H9 (cell line): ENCODE data around the gene JARID2. TPM values are rescaled to one million over a fixed set of nuclear protein-coding genes. Genes with fewer than 3 reads are reported as not detected.

Experiments
- DNase-seq: peaks from one replicate; pipeline ENCODE4 v3.0.0-alpha.2; 2017
- H2AFZ ChIP-seq: one replicate; pipeline ENCODE4 v1.6.1; 2013; ENCODE audit warnings: mild to moderate bottlenecking, low read length, control low read depth, moderate library complexity
- H2AK5ac ChIP-seq: 2 replicates; pipeline ENCODE4 v1.6.1; 2013; ENCODE audit warnings: low read length, control low read depth, mixed read lengths; ENCODE audit not compliant: insufficient read length
- H2BK120ac ChIP-seq: one replicate; pipeline ENCODE4 v1.6.1; 2013; ENCODE audit warnings: low read depth, mild to moderate bottlenecking, low read length, control low read depth, inconsistent platforms; ENCODE audit not compliant: poor library complexity, severe bottlenecking
- H2BK12ac ChIP-seq: 2 replicates; pipeline ENCODE4 v1.6.1; 2013; ENCODE audit warnings: low read length, control low read depth, mixed read lengths, low read depth; ENCODE audit not compliant: insufficient read length
- H2BK15ac ChIP-seq: 2 replicates; pipeline ENCODE4 v1.6.1; 2013; ENCODE audit warnings: low read depth, low read length, control low read depth
- H2BK20ac ChIP-seq: one replicate; pipeline ENCODE4 v1.6.1; 2013; ENCODE audit warnings: low read depth, mild to moderate bottlenecking, low read length, control low read depth, inconsistent platforms; ENCODE audit not compliant: poor library complexity, severe bottlenecking
- H2BK5ac ChIP-seq: 2 replicates; pipeline ENCODE4 v1.6.1; 2013; ENCODE audit warnings: low read length, control low read depth, mixed read lengths; ENCODE audit not compliant: insufficient read length
- H3K14ac ChIP-seq: 2 replicates; pipeline ENCODE4 v1.6.1; 2013; ENCODE audit warnings: low read length, control low read depth; ENCODE audit not compliant: insufficient read depth
- H3K18ac ChIP-seq: 2 replicates; pipeline ENCODE4 v1.6.1; 2013; ENCODE audit warnings: low read depth, mild to moderate bottlenecking, mixed read lengths, low read length, control low read depth; ENCODE audit not compliant: insufficient read length
- H3K23ac ChIP-seq: 2 replicates; pipeline ENCODE4 v1.6.1; 2013; ENCODE audit warnings: low read length, control low read depth, mixed read lengths, low read depth; ENCODE audit not compliant: insufficient read length
- H3K23me2 ChIP-seq: 2 replicates; pipeline ENCODE4 v1.6.1; 2013; ENCODE audit warnings: low read depth, mild to moderate bottlenecking, mixed read lengths, low read length, control low read depth; ENCODE audit not compliant: insufficient read length, poor library complexity, severe bottlenecking
- H3K27ac ChIP-seq: 2 replicates; pipeline ENCODE4 v1.5.1; 2013; ENCODE audit warnings: low read length, control low read depth, mixed read lengths, low read depth; ENCODE audit not compliant: insufficient read length
- H3K27me3 ChIP-seq: 2 replicates; pipeline ENCODE4 v1.6.1; 2013; ENCODE audit warnings: low read length, control low read depth, inconsistent platforms; ENCODE audit not compliant: insufficient read depth
- H3K4ac ChIP-seq: 2 replicates; pipeline ENCODE4 v1.6.1; 2013; ENCODE audit warnings: low read depth, mild to moderate bottlenecking, control low read depth, inconsistent platforms, low read length, moderate library complexity
- H3K4me1 ChIP-seq: 2 replicates; pipeline ENCODE4 v1.6.1; 2013; ENCODE audit warnings: low read length, control low read depth, inconsistent platforms; ENCODE audit not compliant: insufficient read depth
- H3K4me2 ChIP-seq: 2 replicates; pipeline ENCODE4 v1.6.1; 2013; ENCODE audit warnings: low read length, control low read depth, mixed read lengths; ENCODE audit not compliant: insufficient read length, insufficient read depth
- H3K56ac ChIP-seq: 2 replicates; pipeline ENCODE4 v1.6.1; 2013; ENCODE audit warnings: low read depth, mild to moderate bottlenecking, mixed read lengths, low read length, control low read depth; ENCODE audit not compliant: insufficient read length
- H3K79me1 ChIP-seq: 2 replicates; pipeline ENCODE4 v1.6.1; 2013; ENCODE audit warnings: low read depth, mild to moderate bottlenecking, moderate library complexity, low read length, control low read depth, inconsistent platforms; ENCODE audit not compliant: insufficient read depth, poor library complexity, severe bottlenecking
- H3K79me2 ChIP-seq: 2 replicates; pipeline ENCODE4 v1.6.1; 2013; ENCODE audit warnings: low read length, control low read depth, inconsistent platforms; ENCODE audit not compliant: insufficient read depth
- H3K9ac ChIP-seq: 2 replicates; pipeline ENCODE4 v1.6.1; 2013; ENCODE audit warnings: low read length, control low read depth, mixed read lengths; ENCODE audit not compliant: insufficient read length; ENCODE audit errors: extremely low read depth
- H3K9me3 ChIP-seq: one replicate; pipeline ENCODE4 v1.6.1; 2013; ENCODE audit warnings: low read depth, low read length, inconsistent platforms; ENCODE audit not compliant: control insufficient read depth
- H3T11ph ChIP-seq: one replicate; pipeline ENCODE4 v1.6.1; 2013; ENCODE audit warnings: mild to moderate bottlenecking, low read length, control low read depth, inconsistent platforms
- H4K20me1 ChIP-seq: one replicate; pipeline ENCODE4 v1.6.1; 2013; ENCODE audit not compliant: control insufficient read depth, insufficient read length, insufficient read depth
- H4K5ac ChIP-seq: 2 replicates; pipeline ENCODE4 v1.6.1; 2013; ENCODE audit warnings: low read depth, mild to moderate bottlenecking, mixed read lengths, low read length, control low read depth; ENCODE audit not compliant: insufficient read length
- H4K8ac ChIP-seq: replicated peaks from 2 replicates; pipeline ENCODE4 v1.6.1; 2013; ENCODE audit warnings: low read length, control low read depth, mixed read lengths, low read depth; ENCODE audit not compliant: insufficient read length
- H4K91ac ChIP-seq: 2 replicates; pipeline ENCODE4 v1.6.1; 2013; ENCODE audit warnings: low read depth, mild to moderate bottlenecking, moderate library complexity, mixed read lengths, low read length, control low read depth; ENCODE audit not compliant: insufficient read length
- H3K27ac Mint-ChIP-seq, 3 experiments: 2 replicates in 2 of 3; 3 replicates in 1 of 3; pipeline ENCODE4 v1.8.0; 2020 to 2021; ENCODE audit warnings: mixed read lengths in 3 of 3, mild to moderate bottlenecking in 1 of 3, moderate library complexity in 1 of 3
- H3K27me3 Mint-ChIP-seq: 2 replicates; pipeline ENCODE4 v1.8.0; 2021; ENCODE audit warnings: low read depth, mild to moderate bottlenecking, moderate library complexity, mixed read lengths
- H3K36me3 Mint-ChIP-seq, 3 experiments: 2 replicates in 2 of 3; 3 replicates in 1 of 3; pipeline ENCODE4 v1.8.0; 2020 to 2021; ENCODE audit warnings: low read depth in 3 of 3, mixed read lengths in 3 of 3; ENCODE audit not compliant: insufficient read depth in 1 of 3
- H3K4me1 Mint-ChIP-seq, 2 experiments: 2 replicates each; pipeline ENCODE4 v1.8.0; 2020; ENCODE audit warnings: mixed read lengths in 2 of 2
- H3K4me3 Mint-ChIP-seq, 2 experiments: 2 replicates in 1 of 2; 3 replicates in 1 of 2; pipeline ENCODE4 v1.8.0; 2020 to 2021; ENCODE audit warnings: mild to moderate bottlenecking in 2 of 2, mixed read lengths in 2 of 2, moderate library complexity in 1 of 2
- H3K9me3 Mint-ChIP-seq, 2 experiments: 2 replicates in 1 of 2; 3 replicates in 1 of 2; pipeline ENCODE4 v1.8.0; 2020; ENCODE audit warnings: mild to moderate bottlenecking in 2 of 2, mixed read lengths in 2 of 2, moderate library complexity in 1 of 2
- CTCF ChIP-seq: fragments of 200-600 bp; sonication (generic); conservative IDR thresholded peaks from 3 replicates; pipeline ENCODE4 v1.8.0; 2021; ENCODE audit warnings: antibody characterized with exemption, mild to moderate bottlenecking
- WGBS: extraction: QIAGEN DNeasy Blood & Tissue Kit; methylation state at CpG from one replicate; pipeline ENCODE4 v1.1.7; 2013; ENCODE audit warnings: missing lambda C conversion rate, low lambda C conversion rate, mixed read lengths; ENCODE audit not compliant: insufficient read length; ENCODE audit errors: extremely low coverage; 5-methylcytosine and 5-hydroxymethylcytosine counted together
- total RNA-seq: library from RNA; stranded (reverse); gene quantifications from 2 replicates; pipeline ENCODE4 v1.2.1, GENCODE V29; 2021

Gene JARID2
- total RNA-seq, 1 experiment from 2014 or later = 174 TPM

- Mint-ChIP-seq H3K4me1 (peaks cover 22 to 29% of the 10 kb centered on the region in 2 experiments), H3K36me3 (no peaks in the 10 kb centered on the region; a peak in 1 of 7 replicates), H3K27me3 (no peaks in the 10 kb centered on the region), H3K27ac (no peak overlapping the region), H3K9me3 (no peaks in the 10 kb centered on the region), H3K4me3 (no peak overlapping the region)
- H3K27me3 ChIP-seq = no peaks in the 10 kb centered on the region
- H2BK20ac ChIP-seq = no peak overlapping the region
- H2AFZ ChIP-seq = no peak overlapping the region
- no peak overlapping the region for H3K23ac ChIP-seq
- no peak overlapping the region for H2BK120ac ChIP-seq
- no peak for DNase-seq
- H4K5ac ChIP-seq = no peak overlapping the region
- no peaks in the 10 kb centered on the region for H3K79me1 ChIP-seq
- H3K23me2 ChIP-seq = no peaks in the 10 kb centered on the region
- no peak overlapping the region for H3K27ac ChIP-seq
- no peak for TF ChIP-seq CTCF
- H4K8ac ChIP-seq = no peak overlapping the region
- no peak overlapping the region for H3K4ac ChIP-seq
- no peak overlapping the region for H3K9ac ChIP-seq
- no peak overlapping the region for H2AK5ac ChIP-seq
- H3K4me1 ChIP-seq = peaks cover 31% of the 10 kb centered on the region
- H2BK5ac ChIP-seq = no peak overlapping the region
- no CpG with 5 or more reads among the region's 3 CpGs for WGBS
- H3K9me3 ChIP-seq = no peaks in the 10 kb centered on the region
- peaks cover 96% of the 10 kb centered on the region for H3K79me2 ChIP-seq
- no peaks in the 10 kb centered on the region for H4K20me1 ChIP-seq
- no peak overlapping the region for H2BK12ac ChIP-seq
- H3K56ac ChIP-seq = no peak overlapping the region
- no peak overlapping the region for H4K91ac ChIP-seq
- no peak overlapping the region for H3K14ac ChIP-seq
- H3K4me2 ChIP-seq = no peak overlapping the region
- no peak overlapping the region for H2BK15ac ChIP-seq
- H3K18ac ChIP-seq = no peak overlapping the region
- H3T11ph ChIP-seq = no peak overlapping the region
Measured at GRCh38 chr6:15363164-15363522, 117.3 kb downstream of the JARID2 start.
